Measurements from ENCODE around the gene PRSS12. TPM values are rescaled to one million over a fixed set of nuclear protein-coding genes. Genes with fewer than 3 reads are reported as not detected.

Gene PRSS12
- total RNA-seq, 1 donor from 2014 or later, result not detected

DNA sequence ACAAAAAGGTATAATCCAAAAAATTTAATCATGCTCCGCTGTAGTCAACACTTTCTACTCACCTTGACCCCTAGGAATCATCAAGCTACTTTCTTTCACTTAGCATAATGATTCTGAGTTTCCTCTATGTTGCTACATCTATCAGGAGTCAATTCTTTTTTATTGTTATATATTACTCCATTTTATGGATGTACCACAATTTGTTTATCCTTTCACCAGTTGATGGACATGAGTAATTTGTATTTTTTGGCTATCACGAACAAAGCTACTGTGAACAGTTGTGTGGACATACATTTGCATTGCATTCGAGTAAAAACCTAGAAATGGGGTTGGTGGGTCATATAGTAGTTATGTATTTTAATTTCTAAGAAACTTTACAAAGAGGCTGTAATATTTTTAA, 102.9 kb downstream of the PRSS12 start:
- no peak for DNase-seq
- intact Hi-C loops (cut with micrococcal nuclease), result no loop called here
- CTCF ChIA-PET, result no interaction called here
- Mint-ChIP-seq H3K4me1 (no peaks in the 10 kb centered on the region), H3K9me3 (no peaks in the 10 kb centered on the region), H3K27me3 (no peaks in the 10 kb centered on the region), H3K36me3 (ENCODE audit: low read depth) (no peaks in the 10 kb centered on the region), H3K4me3 (no peak overlapping the region), H3K27ac (no peak overlapping the region)
- POLR2A ChIA-PET, result no interaction called here
- no peak for ATAC-seq (ENCODE audit: low read depth)
- TF ChIP-seq CTCF (IDR thresholded peaks at IDR 0.05), result no peak

DNA sequence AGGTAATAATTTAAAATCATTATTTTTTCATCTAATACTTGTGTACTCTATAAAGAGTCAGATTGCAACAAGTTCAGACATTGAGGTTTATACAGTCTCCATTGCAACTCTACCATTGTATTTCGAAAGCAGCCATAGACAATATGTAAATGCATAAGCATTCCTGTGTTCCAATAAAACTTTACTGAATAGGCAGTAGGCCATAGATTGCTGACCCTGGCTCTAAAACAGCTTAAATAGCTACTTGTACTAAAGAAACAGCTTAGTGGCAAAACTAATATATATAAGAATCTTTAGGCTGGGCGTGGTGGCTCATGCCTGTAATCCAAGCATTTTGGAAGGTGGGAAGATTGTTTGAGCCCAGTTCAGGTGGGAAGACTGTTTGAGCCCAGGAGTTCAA, 115.3 kb downstream of the PRSS12 start:
- Mint-ChIP-seq H3K9me3 (no peaks in the 10 kb centered on the region), H3K36me3 (ENCODE audit: low read depth) (no peaks in the 10 kb centered on the region), H3K4me3 (no peak overlapping the region), H3K4me1 (no peaks in the 10 kb centered on the region), H3K27me3 (peaks cover 6% of the 10 kb centered on the region), H3K27ac (no peak overlapping the region)
- CTCF ChIA-PET, result no interaction called here
- no peak for ATAC-seq (ENCODE audit: low read depth)
- DNase-seq, result no peak
- no peak for TF ChIP-seq CTCF (IDR thresholded peaks at IDR 0.05)
- intact Hi-C loops (cut with micrococcal nuclease), result no loop called here
- POLR2A ChIA-PET, result no interaction called here

DNA sequence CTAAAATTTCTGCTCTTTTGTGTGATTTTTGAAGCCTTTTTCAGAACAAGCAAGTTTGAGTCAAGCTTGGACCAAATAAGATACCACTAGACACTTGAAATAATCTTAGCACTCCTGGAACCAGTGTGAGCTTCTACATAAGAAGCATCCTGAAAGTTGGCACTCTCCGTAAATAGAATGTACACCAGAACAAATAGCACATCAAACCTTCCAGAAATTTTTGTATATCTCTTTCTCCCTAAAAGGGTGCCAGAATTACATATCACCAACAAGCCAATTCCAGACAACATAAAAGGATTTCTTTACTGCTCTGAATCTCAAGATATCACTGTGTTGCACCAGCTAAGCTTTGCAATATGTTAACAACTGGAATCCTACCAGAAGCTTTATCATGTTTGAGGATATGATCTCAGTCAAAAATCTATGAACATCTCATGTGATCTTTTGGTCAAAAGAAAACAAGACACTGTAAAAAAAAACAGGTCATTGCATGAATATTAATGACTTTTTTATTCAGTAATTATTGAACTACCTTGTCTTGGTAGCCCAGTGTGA, 117.2 kb downstream of the PRSS12 start:
- POLR2A ChIA-PET, result no interaction called here
- CTCF ChIA-PET, result interaction anchor here (1.0 kb wide), 1 partner anchor 8 kb away, joined by 3 read pairs; no protein-coding TSS in a partner anchor
- no peaks in the 10 kb centered on the region for H3K4me1 Mint-ChIP-seq
- ATAC-seq (ENCODE audit: low read depth) (no peak), DNase-seq (no peak)
- intact Hi-C loops (cut with micrococcal nuclease), result no loop called here
- no peak overlapping the region for H3K27ac Mint-ChIP-seq
- H3K36me3 Mint-ChIP-seq (ENCODE audit: low read depth), result no peaks in the 10 kb centered on the region
- H3K9me3 Mint-ChIP-seq, result no peaks in the 10 kb centered on the region
- no peak overlapping the region for H3K4me3 Mint-ChIP-seq
- peaks cover 6% of the 10 kb centered on the region for H3K27me3 Mint-ChIP-seq
- TF ChIP-seq CTCF (IDR thresholded peaks at IDR 0.05), result no peak
